HepG2 (cell line): ENCODE data around the gene RNF11. TPM values are rescaled to one million over a fixed set of nuclear protein-coding genes. Genes with fewer than 3 reads are reported as not detected.
"Not testable (repeated sequence)": the region's sequence is repeated elsewhere in the genome, so short reads cannot be mapped to it uniquely, and the experiment has no call there.

Experiments
- ATAC-seq: fragments of 200-7000 bp; cut with Tn5 transposase; 3 replicates; pipeline ENCODE4 v1.9.1; 2020; ENCODE audit warnings: mild to moderate bottlenecking, moderate library complexity
- BruUV-seq: library from RNA; stranded (reverse); fragments of 400-500 nt; replicated peaks from 2 replicates; lab custom pipeline; 2021; lab: Mats Ljungman, UMichigan
- CTCF ChIA-PET: fragments of 300-600 bp; formaldehyde crosslinking; extraction: SDS; loops from one replicate; lab custom pipeline; 2021; ENCODE audit warnings: low total read pairs, inconsistent platforms, low intra/inter-chr PET ratio; lab: Yijun Ruan, JAX
- POLR2A ChIA-PET: fragments of 350-600 bp; sonication (Branson Sonifier 250); formaldehyde crosslinking; loops from one replicate; lab custom pipeline; 2020; ENCODE audit warnings: antibody characterized with exemption, inconsistent platforms; lab: Yijun Ruan, JAX
- DNase-seq: peaks from one replicate; pipeline ENCODE4 v3.0.0-alpha.2; 2015; ENCODE audit warnings: low spot score
- FAIRE-seq: peaks from 3 replicates; lab custom pipeline; 2011; peaks lifted over from hg19 to GRCh38; lab: Jason Lieb, UNC
- H2AFZ ChIP-seq: one replicate; pipeline ENCODE4 v1.6.1; 2011; ENCODE audit warnings: low read length, inconsistent platforms
- H3K27ac ChIP-seq: fragments of 300-600 bp; 3 replicates; pipeline ENCODE4 v1.8.0; 2011; ENCODE audit warnings: mixed run types, mild to moderate bottlenecking, mixed read lengths, low read length, inconsistent platforms; ENCODE audit not compliant: insufficient read depth; ENCODE audit errors: extremely low read length
- H3K27me3 ChIP-seq, 2 experiments: fragments of 200-600 bp in 1 of 2; 2 replicates in 1 of 2; 3 replicates in 1 of 2; pipeline versions ENCODE4 v1.6.0 to v1.8.0; 2011; ENCODE audit warnings: low read length in 2 of 2, mild to moderate bottlenecking in 2 of 2, moderate library complexity in 2 of 2, inconsistent platforms in 1 of 2; ENCODE audit not compliant: insufficient read depth in 2 of 2, control insufficient read depth in 1 of 2
- H3K36me3 ChIP-seq, 2 experiments: fragments of 200-600 bp in 1 of 2; replicated peaks in 1 of 2; 2 replicates in 1 of 2; 3 replicates in 1 of 2; pipeline versions ENCODE4 v1.5.1 to v1.8.0; 2011; ENCODE audit warnings: low read length in 2 of 2, inconsistent platforms in 1 of 2; ENCODE audit not compliant: insufficient read depth in 2 of 2, control insufficient read depth in 1 of 2
- H3K4me1 ChIP-seq: 2 replicates; pipeline ENCODE4 v1.5.1; 2012; ENCODE audit warnings: low read length, inconsistent platforms; ENCODE audit not compliant: insufficient read depth
- H3K4me2 ChIP-seq: 2 replicates; pipeline ENCODE4 v1.6.0; 2011; ENCODE audit warnings: low read depth, low read length, inconsistent platforms
- H3K4me3 ChIP-seq, 3 experiments: fragments of 200-600 bp in 1 of 3; sonication (generic), shearing (Covaris generic) in 1 of 3; replicated peaks in 1 of 3; 2 replicates each; pipeline ENCODE4 v1.5.1; 2011 to 2016; ENCODE audit warnings: low read length in 3 of 3, inconsistent platforms in 2 of 3, low read depth in 2 of 3, mild to moderate bottlenecking in 2 of 3, control low read depth in 1 of 3, mixed read lengths in 1 of 3; ENCODE audit not compliant: insufficient read depth in 1 of 3
- H3K79me2 ChIP-seq: one replicate; pipeline ENCODE4 v1.6.1; 2011; ENCODE audit warnings: low read length, inconsistent platforms; ENCODE audit not compliant: insufficient read depth
- H3K9ac ChIP-seq: 2 replicates; pipeline ENCODE4 v1.6.0; 2011; ENCODE audit warnings: mild to moderate bottlenecking, low read depth, low read length, inconsistent platforms; ENCODE audit not compliant: insufficient read depth
- H3K9me3 ChIP-seq: 2 replicates; pipeline ENCODE4 v1.5.1; 2012; ENCODE audit warnings: mild to moderate bottlenecking, low read length
- H4K20me1 ChIP-seq: 2 replicates; pipeline ENCODE4 v1.6.0; 2011; ENCODE audit warnings: inconsistent platforms, mild to moderate bottlenecking, low read length, moderate library complexity; ENCODE audit not compliant: insufficient read depth
- CEBPB ChIP-seq: IDR thresholded peaks from 2 replicates; pipeline ENCODE4 v1.6.1; 2011; ENCODE audit warnings: low read depth, low read length, improper control_type of control experiment, borderline replicate concordance
- CEBPG ChIP-seq: IDR thresholded peaks from 2 replicates; pipeline ENCODE4 v1.6.1; 2016
- CHCHD3 ChIP-seq: sonication (generic); formaldehyde crosslinking; IDR thresholded peaks from 2 replicates; pipeline ENCODE4 v1.8.0; 2022; ENCODE audit warnings: mild to moderate bottlenecking, missing genetic modification reagents, moderate library complexity
- FOXJ3 ChIP-seq: sonication (generic); formaldehyde crosslinking; IDR thresholded peaks from 2 replicates; pipeline ENCODE4 v1.4.0; 2020; ENCODE audit warnings: missing genetic modification reagents, mild to moderate bottlenecking, borderline replicate concordance
- GATAD2A ChIP-seq: IDR thresholded peaks from 2 replicates; pipeline ENCODE4 v1.6.1; 2016
- PLRG1 ChIP-seq: fragments of 450-650 bp; conservative IDR thresholded peaks from 2 replicates; pipeline ENCODE4 v1.6.1; 2016
- POGZ ChIP-seq: sonication (generic); formaldehyde crosslinking; IDR thresholded peaks from 2 replicates; pipeline ENCODE4 v1.4.0; 2020; ENCODE audit warnings: mild to moderate bottlenecking, missing genetic modification reagents
- SMARCC2 ChIP-seq: fragments of 450-650 bp; IDR thresholded peaks from 2 replicates; pipeline ENCODE4 v1.6.1; 2017; ENCODE audit warnings: antibody characterized with exemption, mild to moderate bottlenecking
- TRIM24 ChIP-seq: sonication (generic); formaldehyde crosslinking; IDR thresholded peaks from 2 replicates; pipeline ENCODE4 v1.8.0; 2022; ENCODE audit warnings: mild to moderate bottlenecking, missing genetic modification reagents
- ZNF138 ChIP-seq: sonication (generic); formaldehyde crosslinking; IDR thresholded peaks from 2 replicates; pipeline ENCODE4 v1.5.0; 2020; ENCODE audit warnings: mild to moderate bottlenecking, low read depth, missing genetic modification reagents
- ZNF205 ChIP-seq: IDR thresholded peaks from 2 replicates; pipeline ENCODE4 v1.6.1; 2018; ENCODE audit warnings: missing biosample characterization, missing genetic modification reagents
- ZNF3 ChIP-seq: IDR thresholded peaks from 2 replicates; pipeline ENCODE4 v1.7.0; 2017; ENCODE audit warnings: inconsistent platforms
- ZNF512B ChIP-seq: sonication (generic); formaldehyde crosslinking; IDR thresholded peaks from 2 replicates; pipeline ENCODE4 v1.5.1; 2020; ENCODE audit warnings: missing genetic modification reagents, mild to moderate bottlenecking, borderline replicate concordance
- WGBS: methylation state at CpG from one replicate; pipeline ENCODE4 v1.1.6; 2017; ENCODE audit warnings: low lambda C conversion rate; 5-methylcytosine and 5-hydroxymethylcytosine counted together
- in situ Hi-C: cut with HindIII; loops from 2 replicates; pipeline ENCODE4 v1.10.0; 2017; ENCODE audit warnings: low pct_unique_long_range_greater_than_20kb; ENCODE audit not compliant: extremely low pct_ligation_motif_present
- intact Hi-C: fragments of 100-400 bp; cut with micrococcal nuclease; formaldehyde crosslinking; loops from one replicate; pipeline ENCODE4 v1.10.0; 2022; ENCODE audit not compliant: unreplicated experiment
- polyA plus RNA-seq, 8 experiments: library from polyadenylated mRNA; depleted of rRNA in 3 of 8; stranded (reverse) in 7 of 8; unstranded in 1 of 8; fragments of >200 nt; fragmentation: Illumina TruSeq in 4 of 8; extraction: Trizol in 4 of 8; gene quantifications; 2 replicates each; pipeline versions ENCODE4 v1.2.1 to v1.2.3, GENCODE V29; 2011 to 2016; ENCODE audit warnings: low read depth in 4 of 8, missing spikeins in 1 of 8, mixed read lengths in 1 of 8; ENCODE audit not compliant: insufficient read depth in 1 of 8
- total RNA-seq, 5 experiments: library from RNA; depleted of rRNA; stranded (reverse); fragments of >200 nt; fragmentation: Illumina TruSeq; extraction: Trizol; gene quantifications; 2 replicates each; pipeline ENCODE4 v1.2.3, GENCODE V29; 2016; ENCODE audit warnings: low read depth in 1 of 5

RNF11 gene
- total and polyA plus RNA-seq, 2 of the 13 experiments (the other 11 are each of a cell fraction or from before 2014, with no cell fraction given): 41.2 to 48.8 TPM

- TF ChIP-seq TRIM24 (CRISPR knock-in tag): no peak
- TF ChIP-seq PLRG1: no peak
- no peak for TF ChIP-seq CHCHD3 (CRISPR knock-in tag)
- TF ChIP-seq POGZ (CRISPR knock-in tag): no peak
- TF ChIP-seq, all 625 proteins: peak for 0
Observed at GRCh38 chr1:51247499-51247898, 11.4 kb downstream of the RNF11 start (continued).

- intact Hi-C loops (no loop called here), in situ Hi-C loops (no loop called here)
- H3K9me3 ChIP-seq: no peaks in the 10 kb centered on the region
- ATAC-seq (peak; percentile 31; the same call in 2 of the 3 replicates), FAIRE-seq (no peak), DNase-seq (peak; percentile 24)
- H4K20me1 ChIP-seq: peaks cover 45% of the 10 kb centered on the region
- TF ChIP-seq CEBPB (peak; percentile 55; the same call in 1 of the 2 replicates), CEBPG (CRISPR knock-in tag) (0 out of 2 replicates have a peak, but pooled peaks have one; percentile 18), ZNF512B (CRISPR knock-in tag) (no peak), ZNF138 (CRISPR knock-in tag) (no peak), FOXJ3 (CRISPR knock-in tag) (no peak), SMARCC2 (no peak), ZNF205 (CRISPR knock-in tag) (no peak), GATAD2A (CRISPR knock-in tag) (0 out of 2 replicates have a peak, but pooled peaks have one; percentile 15), ZNF3 (0 out of 2 replicates have a peak, but pooled peaks have one; percentile 69)
- H3K27ac ChIP-seq: no peak overlapping the region
- peaks cover 79% of the 10 kb centered on the region for H3K79me2 ChIP-seq
- no peak overlapping the region for H3K4me2 ChIP-seq
- no peaks in the 10 kb centered on the region; a peak in 1 of 5 replicates for H3K36me3 ChIP-seq
- H3K27me3 ChIP-seq: no peaks in the 10 kb centered on the region
- H3K4me3 ChIP-seq: no peak overlapping the region
- WGBS: 88% methylated on average over 1 of the region's 1 CpG
- CTCF ChIA-PET: no interaction called here
- POLR2A ChIA-PET: no interaction called here
- H3K4me1 ChIP-seq: peaks cover 40% of the 10 kb centered on the region
- BruUV-seq: no TSS peak
- H3K9ac ChIP-seq: no peak overlapping the region
- H2AFZ ChIP-seq: no peak overlapping the region
Observed at GRCh38 chr1:51249445-51249844, 13.4 kb downstream of the RNF11 start.

GRCh38 chr1:51250729-51251128 is 14.7 kb downstream of the RNF11 start:
- H3K36me3 ChIP-seq, CTCF ChIA-PET, ATAC-seq, H3K9me3 ChIP-seq, H3K27me3 ChIP-seq, H3K4me2 ChIP-seq, POLR2A ChIA-PET, H3K4me3 ChIP-seq, H3K9ac ChIP-seq, H2AFZ ChIP-seq, in situ Hi-C loops, H3K27ac ChIP-seq, BruUV-seq, intact Hi-C loops, DNase-seq, FAIRE-seq: not testable (repeated sequence)
- WGBS: 100% methylated on average over 2 of the region's 14 CpGs
- Histone ChIP-seq H3K4me1 (peaks cover 40% of the 10 kb centered on the region), H4K20me1 (peaks cover 45% of the 10 kb centered on the region), H3K79me2 (peaks cover 78% of the 10 kb centered on the region)
